GM21423 (cell line): ENCODE measurements around the gene TENT5A.

Experiments
- ATAC-seq: cut with Tn5 transposase; IDR thresholded peaks from one replicate; pipeline ENCODE4 v1.9.1; 2021; ENCODE audit warnings: mild to moderate bottlenecking, moderate library complexity; ENCODE audit not compliant: unreplicated experiment

TENT5A gene

DNA sequence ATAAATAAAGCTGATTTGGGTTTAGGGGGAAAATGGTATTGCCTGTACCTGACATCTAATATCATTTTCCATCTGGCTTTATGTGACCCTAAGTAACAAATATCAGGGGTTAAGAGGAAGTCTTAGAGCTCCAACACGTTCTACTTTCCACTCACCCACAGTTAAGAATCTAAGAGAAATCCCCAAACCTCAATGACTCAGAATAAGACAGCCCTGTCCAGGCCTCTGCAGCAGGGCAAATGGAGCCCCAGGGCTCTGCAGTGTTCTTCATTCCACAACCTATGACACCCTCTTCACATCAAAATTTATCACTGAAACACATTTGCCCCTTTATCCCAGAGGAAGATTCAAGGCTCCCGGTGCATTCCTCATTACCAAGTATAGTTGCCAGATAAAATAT is 20.3 kb upstream of the TENT5A start:
- peak; percentile 99 for ATAC-seq

DNA sequence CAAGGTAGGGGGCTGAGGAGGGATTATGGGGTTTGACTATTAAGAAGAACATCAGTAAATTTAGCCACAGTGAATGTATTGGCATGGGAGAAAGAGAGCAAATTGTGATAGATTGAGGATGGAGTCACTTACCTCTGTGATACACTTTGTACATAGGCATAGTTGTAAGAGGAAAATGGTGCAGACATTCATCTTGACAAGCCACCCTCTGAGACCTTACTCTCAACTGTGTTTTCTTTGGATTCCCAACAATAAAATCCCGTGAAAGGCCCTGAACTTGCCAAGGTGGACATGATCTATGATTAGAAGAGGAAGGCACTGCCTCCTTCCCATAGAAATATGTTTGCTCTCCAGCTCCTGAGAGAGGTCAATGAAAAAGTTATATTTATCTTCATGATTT is 18.6 kb upstream of the TENT5A start:
- no peak for ATAC-seq

DNA sequence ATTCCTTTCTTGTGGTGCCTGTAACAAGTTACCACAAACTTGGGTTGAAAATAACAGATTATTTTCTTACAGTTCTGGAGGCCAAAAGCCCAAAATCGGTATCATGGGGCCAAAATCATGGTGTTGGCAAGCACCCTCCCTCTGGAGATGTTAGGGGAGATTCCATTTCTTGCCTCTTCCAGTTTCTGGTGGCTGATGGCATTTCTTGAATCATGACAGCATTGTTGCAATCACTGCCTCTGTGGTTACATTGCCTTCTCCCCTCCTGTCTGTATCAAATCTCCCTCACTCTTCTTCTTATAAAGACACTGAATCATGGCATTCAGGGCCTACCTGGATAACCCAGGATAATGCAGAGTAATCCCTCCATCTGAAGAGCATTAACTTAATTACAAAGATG is 17.9 kb upstream of the TENT5A start:
- ATAC-seq = no peak

DNA sequence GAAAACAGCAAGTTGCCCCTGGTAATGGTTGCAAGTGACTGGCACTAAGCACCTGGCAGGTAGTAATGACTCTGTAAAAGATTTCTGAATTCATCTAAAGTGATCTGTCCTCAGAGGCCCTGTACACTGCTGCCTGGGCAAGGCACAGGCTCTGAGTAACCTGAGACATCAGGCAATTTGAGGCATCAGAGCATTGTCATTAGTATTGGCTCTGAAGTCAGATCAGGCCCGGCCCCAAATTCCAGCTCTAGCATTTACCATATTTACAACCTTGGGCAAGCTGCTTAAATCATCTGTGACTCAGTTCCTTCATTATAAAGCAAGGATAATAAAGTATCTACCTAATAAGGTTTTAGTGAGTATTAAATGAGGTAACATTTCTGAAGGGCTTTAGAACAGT is 17.3 kb upstream of the TENT5A start:
- no peak for ATAC-seq

DNA sequence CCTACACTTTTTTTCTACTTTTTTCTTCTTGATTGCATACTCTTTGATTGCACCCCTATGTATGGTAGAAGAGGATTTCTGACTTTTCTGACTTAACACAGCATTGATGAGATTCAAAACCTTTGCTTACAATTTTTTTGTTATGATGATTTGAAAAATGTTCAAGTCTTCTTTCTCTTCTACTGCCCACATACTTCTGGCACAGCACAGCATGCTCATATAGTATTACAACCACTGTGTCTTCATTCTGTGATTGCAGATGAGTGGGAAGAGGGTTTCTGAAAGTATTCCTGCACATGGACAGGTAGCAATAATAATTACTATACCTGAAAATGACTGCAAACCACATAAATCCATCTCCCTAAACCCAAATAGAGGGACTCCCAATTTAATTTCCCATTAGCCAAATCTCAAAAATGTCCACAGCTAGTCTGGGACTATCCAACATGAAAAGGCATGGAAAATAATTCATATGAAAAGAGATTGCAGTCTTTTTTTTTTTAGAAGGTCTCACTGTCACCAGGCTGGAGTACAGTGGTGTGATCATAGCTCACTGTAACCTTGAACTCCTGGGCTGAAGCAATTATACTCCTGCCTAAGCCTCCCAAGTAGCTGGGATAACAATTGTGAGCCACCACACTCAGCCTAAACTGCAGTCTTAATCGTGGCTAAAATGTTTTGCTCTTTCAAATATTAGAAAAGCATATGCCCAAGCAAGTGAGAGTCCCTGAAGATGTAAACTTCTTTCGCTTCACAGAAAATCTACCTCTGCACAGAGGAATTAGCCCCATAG is 15.9 kb upstream of the TENT5A start:
- no peak for ATAC-seq

DNA sequence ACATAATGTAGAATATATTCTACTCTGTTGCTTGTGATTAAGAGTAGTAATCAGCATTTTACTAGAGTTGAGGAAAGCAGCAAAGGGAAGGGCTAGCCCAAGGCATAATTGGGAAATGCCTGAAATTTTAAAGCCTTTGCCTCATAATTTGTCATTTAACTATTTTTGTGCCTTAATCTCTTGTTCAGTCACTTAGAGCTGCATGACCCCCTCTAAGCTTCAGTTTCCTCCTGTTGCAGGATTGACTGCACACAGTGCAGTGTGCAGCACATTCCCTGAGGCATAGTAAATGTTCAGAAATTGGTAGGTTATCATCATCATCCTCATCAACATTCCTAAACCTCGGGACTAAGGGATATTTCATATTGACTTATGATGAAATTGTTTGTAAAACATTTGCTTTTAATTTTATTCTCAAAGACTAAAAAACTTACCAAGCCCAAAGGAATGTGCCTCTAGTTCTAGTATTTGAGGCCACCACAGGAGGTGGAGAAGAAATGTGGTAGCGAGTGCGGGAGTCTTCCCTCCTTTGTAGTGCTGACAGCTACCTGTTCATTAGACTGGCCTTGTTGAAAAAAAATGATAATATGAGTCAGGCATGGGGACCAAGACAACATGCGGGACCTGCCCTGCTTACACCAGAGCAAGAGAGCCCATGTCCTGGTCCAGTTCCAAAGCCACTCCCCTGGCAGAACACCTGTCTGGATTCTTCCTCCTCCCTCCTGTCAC is 14.8 kb upstream of the TENT5A start:
- no peak for ATAC-seq

DNA sequence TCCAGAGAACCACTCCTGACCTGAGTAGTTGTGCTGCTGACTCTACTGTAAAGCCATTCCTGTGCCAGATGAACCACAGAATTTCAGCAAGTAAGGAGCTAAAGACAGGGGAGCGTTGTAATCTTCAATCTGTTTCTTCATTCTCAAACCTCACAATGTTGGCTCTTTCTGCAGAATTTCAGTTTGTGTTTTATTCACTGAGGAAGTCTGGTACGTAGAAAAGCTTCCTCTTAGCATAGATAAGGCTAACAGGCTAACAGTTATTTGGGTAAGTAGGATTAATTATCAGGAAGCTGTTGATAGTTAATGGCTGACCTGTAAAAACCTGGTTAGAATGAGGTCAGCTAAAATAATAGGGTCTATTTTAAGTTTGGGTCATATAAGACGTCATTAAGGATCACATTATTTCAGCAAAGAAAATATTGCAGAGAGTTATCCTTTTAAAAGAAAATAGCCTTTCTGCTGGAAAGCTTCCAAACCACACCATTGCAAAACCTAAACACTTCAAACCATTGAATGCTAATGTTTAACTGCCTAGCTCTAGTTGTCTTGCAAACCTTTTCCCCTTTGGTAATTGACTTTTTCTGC is 14.1 kb upstream of the TENT5A start:
- ATAC-seq = peak; percentile 69

DNA sequence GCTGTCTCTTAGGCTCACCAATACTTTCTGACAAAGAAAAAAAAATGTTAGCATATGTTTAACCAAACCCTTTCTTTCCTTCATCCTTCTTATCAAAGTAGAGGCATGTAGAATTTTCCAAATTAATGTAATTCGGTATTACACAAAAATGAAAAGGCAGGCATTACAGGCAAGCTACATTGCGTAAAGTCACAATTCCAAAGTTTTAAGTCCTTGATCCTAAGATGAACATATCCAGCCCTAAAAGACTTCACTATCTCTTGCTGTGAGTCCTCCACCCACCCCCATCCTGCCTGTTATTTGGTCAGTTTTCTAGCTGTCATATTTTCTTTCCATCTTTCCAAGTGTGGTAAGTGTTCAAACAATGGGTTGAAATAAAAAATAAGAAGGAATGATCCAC is 12.1 kb upstream of the TENT5A start:
- no peak for ATAC-seq

DNA sequence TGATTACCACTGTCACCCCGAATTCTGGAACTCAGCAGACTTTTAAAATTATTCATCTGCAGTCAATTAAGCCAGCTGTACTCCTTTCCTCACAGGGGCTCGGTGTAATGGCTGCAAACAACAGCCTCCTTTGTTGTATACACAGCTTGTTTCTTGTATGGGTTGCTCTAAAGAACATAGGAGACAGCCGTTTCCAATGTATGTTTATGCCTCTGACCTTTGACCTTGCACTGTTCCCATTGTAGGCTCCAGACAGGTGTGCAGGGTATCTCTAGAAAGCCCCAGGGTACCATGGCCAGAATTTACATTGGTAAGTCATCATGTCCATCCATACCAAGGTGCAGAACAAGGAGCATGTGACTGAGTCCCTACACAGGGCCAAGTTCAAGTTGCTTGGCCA is 11.5 kb upstream of the TENT5A start:
- ATAC-seq = no peak

DNA sequence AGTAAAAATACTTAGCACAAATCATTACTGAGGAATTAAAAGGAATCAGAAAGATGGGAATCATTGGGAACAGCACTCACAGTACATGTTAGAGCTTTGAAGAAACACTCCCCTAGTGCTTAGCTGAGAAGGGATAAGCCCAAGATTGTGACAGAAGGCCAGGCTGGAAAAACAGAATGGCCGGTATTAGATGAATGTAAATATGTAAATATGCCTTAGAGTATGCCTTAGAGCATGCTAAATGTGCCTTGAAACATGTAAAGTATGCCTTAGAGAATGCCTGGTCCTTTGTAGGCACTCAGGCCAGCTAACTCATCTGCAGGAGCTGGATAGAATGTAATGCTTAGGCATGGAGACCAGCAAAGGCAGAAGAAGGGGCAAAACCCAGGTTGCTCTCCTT is 10.6 kb upstream of the TENT5A start:
- no peak for ATAC-seq

DNA sequence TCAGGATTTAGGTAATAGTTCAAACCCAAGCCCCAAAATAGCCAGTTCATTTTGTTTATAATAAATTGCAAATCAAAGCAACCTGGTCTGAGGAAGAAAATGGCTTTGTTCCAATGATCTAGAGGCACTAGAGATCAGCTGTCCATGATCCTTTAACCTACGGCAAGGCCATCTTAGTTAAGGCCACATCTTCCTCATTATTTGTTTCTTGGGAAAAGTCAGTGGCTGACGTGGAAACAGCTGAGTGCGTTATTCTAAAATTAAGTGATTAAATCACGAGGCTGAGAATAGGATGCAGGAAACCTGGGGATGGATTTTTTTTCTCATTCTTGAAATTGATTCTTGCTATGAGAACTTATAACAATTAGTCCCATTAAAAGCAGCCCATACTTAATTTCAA is 10.1 kb upstream of the TENT5A start:
- no peak for ATAC-seq

DNA sequence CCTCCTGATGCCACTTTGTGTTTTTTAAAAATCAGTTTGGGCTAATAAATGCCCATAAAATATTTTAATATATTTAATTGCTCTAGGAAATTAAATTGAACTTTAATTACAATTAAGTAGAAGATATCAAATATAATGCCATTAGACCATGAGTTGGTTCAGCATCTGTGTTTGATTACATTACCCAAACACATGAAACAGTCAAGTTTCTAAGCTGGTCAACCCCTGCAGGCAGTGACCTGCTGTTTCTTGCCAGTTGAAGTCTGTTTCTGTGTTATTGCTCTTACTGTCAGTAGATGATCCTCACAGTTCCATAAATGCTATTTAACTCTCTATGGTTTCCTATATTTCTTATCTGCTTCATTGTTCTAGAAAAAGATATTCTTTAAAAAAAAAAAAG is 9.7 kb upstream of the TENT5A start:
- ATAC-seq = no peak

DNA sequence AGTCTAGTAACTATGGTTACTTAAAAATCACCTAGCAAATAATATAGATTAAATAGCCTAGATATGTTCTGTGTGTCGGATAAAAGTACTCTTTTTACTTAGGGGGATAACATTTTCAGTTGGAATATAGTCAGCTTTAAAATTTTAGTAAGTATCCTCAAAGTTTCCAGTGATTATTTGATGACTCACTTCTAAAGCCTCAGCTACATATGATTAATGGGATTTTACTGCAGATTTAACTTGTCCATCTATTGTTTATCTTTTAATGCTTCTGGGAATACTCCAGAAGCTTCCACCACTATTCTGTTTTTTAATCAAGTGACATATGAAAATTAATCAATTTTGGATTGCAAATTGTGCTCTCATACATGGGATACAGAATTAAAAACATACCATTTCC is 8.7 kb upstream of the TENT5A start:
- no peak for ATAC-seq

DNA sequence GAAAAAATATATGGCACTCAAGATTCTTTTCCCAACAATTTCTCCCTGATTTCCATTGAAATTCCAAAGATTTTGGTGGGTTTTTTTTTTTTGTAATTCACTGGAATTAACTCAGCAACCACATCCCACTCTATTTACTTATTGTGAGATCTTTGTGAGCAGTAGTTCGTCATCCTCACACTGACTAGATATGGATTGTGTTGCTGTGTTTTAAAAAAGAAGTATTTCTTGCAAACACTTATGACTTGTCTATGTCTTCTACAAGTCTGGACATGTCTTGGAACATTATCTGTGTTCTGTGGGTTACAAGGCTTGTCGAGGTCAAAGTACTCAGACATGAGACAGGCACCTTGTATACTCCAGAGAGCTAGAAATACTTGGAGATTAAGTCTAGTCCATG is 7.3 kb upstream of the TENT5A start:
- ATAC-seq = no peak

DNA sequence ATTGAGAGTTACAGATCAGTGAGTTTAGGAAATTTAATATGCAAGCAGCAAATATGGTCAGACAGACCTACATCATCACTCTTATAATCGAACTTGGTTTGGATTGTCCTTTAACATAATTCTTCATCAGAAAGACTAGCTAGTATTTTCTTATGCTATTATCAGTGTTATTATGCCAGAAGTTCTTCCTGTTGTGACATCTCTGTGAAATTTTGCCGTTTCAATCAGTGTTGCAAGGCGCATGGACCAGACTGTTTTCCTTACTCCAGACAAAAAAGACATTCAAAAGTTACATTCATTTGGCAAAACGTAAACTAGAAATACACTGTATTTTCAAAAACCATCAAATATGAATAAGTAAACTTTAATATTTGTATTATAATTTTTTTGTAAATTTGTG is 5.7 kb upstream of the TENT5A start:
- no peak for ATAC-seq

DNA sequence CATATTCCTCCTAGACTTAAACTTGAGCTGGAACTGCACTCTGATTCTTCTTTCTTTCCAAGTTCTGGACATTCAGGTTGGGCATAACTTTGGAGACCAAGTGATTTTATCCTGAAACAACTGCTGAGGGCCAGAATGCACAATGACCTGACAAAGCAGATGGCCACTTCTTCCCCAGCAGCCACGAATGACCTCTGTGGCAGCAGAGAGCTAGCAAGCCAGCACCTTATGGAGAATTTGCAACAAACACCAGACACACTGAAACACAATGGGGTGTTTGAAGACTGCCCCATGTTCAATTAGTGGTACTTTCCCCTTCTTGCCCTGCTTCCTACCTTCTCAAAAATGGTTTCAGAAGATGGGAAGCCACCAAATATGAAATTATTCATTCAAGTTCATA is 4.2 kb upstream of the TENT5A start:
- no peak for ATAC-seq

DNA sequence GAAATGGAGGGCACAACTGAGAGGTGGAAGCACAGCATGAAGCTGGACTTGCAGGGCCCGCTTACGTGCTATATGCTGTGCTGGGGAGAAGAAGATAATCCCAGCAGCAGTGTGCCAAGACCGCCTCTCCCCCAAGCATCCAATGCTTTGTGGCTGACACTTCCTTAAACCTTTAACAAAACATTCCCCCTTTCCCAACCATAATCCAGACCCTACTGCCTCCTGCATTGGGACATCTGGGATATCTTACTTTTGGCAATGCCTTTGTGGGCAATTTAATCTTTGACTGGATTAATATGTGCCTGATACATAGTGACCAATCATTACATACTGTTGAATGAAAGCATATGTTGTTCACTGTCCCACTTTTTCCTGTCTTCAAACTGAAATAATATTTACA is 3.1 kb upstream of the TENT5A start:
- ATAC-seq = no peak

DNA sequence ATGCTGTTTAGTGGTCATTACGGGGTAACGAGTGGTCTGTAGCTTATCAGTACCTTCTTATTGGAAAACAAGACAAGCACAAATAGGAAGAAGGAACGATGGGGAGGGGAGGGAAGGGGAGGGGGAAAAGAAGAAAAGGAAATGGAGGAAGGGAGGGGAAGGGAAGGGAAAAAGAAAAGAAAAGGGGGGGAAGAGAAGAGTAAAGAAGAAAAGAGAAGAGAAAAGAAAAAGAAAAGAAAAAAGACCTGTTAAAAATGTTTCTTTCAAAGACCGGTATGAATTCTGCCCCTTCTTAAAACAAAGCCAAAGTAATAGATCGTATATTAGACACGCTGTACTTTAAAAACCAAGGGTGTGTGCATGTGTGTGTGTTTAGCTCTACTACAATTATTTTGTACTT is 2.4 kb upstream of the TENT5A start:
- no peak for ATAC-seq

DNA sequence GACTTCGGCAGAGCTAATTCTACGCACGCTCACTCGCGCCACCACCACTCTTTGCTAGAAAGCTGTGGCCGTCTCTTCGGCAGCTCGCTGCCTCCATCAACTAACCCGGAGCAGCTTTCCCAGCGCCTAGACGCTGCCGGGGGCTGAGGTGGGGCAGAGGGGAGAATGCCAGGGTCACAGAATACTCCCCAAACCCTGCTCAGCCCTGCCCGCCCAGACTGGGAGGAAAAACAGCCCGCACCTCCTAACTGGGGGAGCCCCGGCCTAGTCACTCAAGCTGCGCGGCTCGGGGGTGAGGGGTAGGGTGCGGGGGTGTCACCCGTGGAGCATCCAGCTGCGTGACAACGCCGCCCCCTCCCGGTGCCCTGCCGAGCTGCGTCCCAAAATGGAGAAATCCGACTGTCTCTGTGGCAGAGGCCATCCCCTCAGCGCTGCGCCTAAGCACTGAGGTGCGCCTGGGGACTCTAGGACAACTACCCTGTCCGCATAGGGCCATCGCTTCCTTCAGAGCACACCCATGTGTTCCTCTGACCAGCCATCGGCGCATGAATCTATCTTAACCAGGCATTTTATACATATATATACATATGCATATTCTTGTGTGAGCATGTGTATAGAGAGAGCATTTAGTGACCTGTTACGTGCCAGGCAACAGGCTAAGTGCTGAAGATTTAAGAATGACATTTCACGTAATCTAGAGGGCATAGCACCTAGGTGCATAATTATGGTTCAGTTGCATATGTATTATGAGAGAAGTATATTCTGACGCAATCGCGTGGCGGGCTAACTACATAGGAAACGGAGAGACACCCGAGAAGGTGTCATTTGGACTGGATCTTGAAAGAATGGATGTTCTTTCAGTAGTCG is 1.5 kb upstream of the TENT5A start:
- ATAC-seq = peak; percentile 35

DNA sequence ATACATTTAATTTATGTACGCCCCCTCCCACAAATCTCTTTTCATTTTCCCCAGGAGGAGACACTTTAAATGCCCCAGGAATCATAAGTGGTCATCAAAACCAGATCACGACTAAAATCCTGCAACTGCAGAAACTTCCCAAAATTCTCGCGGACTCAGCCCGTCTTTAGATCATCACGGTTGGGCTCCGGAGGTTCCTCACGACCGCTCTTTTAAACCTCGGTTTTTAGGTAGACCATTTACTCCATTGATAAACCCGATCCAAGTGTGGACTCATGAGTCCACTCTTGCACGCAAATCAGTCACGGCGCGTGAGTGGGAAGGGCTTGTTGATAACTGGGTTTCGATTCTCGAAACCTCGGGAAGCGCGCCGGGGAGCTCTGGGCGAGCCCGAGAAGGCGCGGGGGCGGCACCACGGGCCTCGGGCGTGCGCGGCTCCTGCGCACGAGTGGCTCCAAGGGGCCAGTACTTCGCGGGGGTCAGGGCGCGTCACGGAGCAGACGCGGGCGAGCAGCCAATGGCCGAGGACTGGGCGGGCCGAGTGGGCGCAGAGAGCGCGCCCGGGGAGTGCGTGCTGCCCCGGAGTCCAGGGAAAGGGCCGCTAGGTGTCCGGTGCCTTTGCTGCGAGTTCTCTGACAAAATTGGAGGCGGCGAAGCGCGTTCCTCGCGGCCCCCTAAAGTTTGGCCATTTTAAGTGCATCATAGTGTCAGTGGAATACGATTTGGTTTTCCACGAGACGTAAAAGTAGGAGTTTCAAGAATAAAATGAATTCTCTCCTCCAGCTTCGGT is 635 bp upstream of the TENT5A start:
- ATAC-seq = peak; percentile 48
